ENCODE results near the gene HLCS.

The HLCS gene

GRCh38 chr21:36854391-36854790 lies 112.1 kb downstream of the HLCS start:
- Histone ChIP-seq H3K27me3 (replicated peaks; ENCODE audit: insufficient read depth, low read length) (no peaks in the 10 kb centered on the region), H3K4me3 (ENCODE audit: low read length) (no peak overlapping the region), H3K4me2 (ENCODE audit: low read depth, low read length) (no peak overlapping the region), H3K36me3 (replicated peaks; ENCODE audit: insufficient read depth, low read length) (no peaks in the 10 kb centered on the region), H3F3A (ENCODE audit: insufficient read depth, low read length) (no peaks in the 10 kb centered on the region), H3K9me2 (replicated peaks; ENCODE audit: insufficient read depth, low read length) (no peaks in the 10 kb centered on the region), H3K79me2 (ENCODE audit: low read length) (no peaks in the 10 kb centered on the region), H4K20me1 (ENCODE audit: insufficient read depth, low read length) (no peaks in the 10 kb centered on the region), H3K9me3 (replicated peaks; ENCODE audit: insufficient read depth, low read length) (no peaks in the 10 kb centered on the region), H2AFZ (ENCODE audit: low read length) (no peak overlapping the region), H3K4me1 (ENCODE audit: low read length) (no peaks in the 10 kb centered on the region), H3K9ac (ENCODE audit: low read length) (no peak overlapping the region), H3K27ac (ENCODE audit: low read length) (no peak overlapping the region)
- TF ChIP-seq CTCF (IDR thresholded peaks at IDR 0.05; ENCODE audit: low read length) (peak; percentile 43), EZH2 (optimal IDR thresholded peaks at IDR 0.05; ENCODE audit: low read depth, low read length) (no peak)
- peak; percentile 23 for DNase-seq

GRCh38 chr21:36852864-36853263 lies 113.6 kb downstream of the HLCS start:
- H3K27ac ChIP-seq (ENCODE audit: low read length), result no peak overlapping the region
- H3K9me3 ChIP-seq (replicated peaks; ENCODE audit: insufficient read depth, low read length), result no peaks in the 10 kb centered on the region
- DNase-seq, result no peak
- no peaks in the 10 kb centered on the region for H3K36me3 ChIP-seq (replicated peaks; ENCODE audit: insufficient read depth, low read length)
- no peaks in the 10 kb centered on the region for H3K4me1 ChIP-seq (ENCODE audit: low read length)
- no peak for TF ChIP-seq EZH2phosphoT487 (IDR thresholded peaks at IDR 0.05; ENCODE audit: low read length)
- no peak for TF ChIP-seq CTCF (IDR thresholded peaks at IDR 0.05; ENCODE audit: low read length)
- TF ChIP-seq EZH2 (optimal IDR thresholded peaks at IDR 0.05; ENCODE audit: low read depth, low read length), result no peak
- H2AFZ ChIP-seq (ENCODE audit: low read length), result no peak overlapping the region
- H3K9ac ChIP-seq (ENCODE audit: low read length), result no peak overlapping the region
- no peak overlapping the region for H3K4me3 ChIP-seq (ENCODE audit: low read length)
- no peaks in the 10 kb centered on the region for H3K79me2 ChIP-seq (ENCODE audit: low read length)
- H3F3A ChIP-seq (ENCODE audit: insufficient read depth, low read length), result no peaks in the 10 kb centered on the region
- H3K9me2 ChIP-seq (replicated peaks; ENCODE audit: insufficient read depth, low read length), result no peaks in the 10 kb centered on the region
- H4K20me1 ChIP-seq (ENCODE audit: insufficient read depth, low read length), result no peaks in the 10 kb centered on the region
- H3K27me3 ChIP-seq (replicated peaks; ENCODE audit: insufficient read depth, low read length), result no peaks in the 10 kb centered on the region
- no peak overlapping the region for H3K4me2 ChIP-seq (ENCODE audit: low read depth, low read length)

GRCh38 chr21:36852293-36852692 lies 114.2 kb downstream of the HLCS start:
- TF ChIP-seq CTCF (IDR thresholded peaks at IDR 0.05; ENCODE audit: low read length), result no peak
- no peak for TF ChIP-seq EZH2phosphoT487 (IDR thresholded peaks at IDR 0.05; ENCODE audit: low read length)
- no peak for TF ChIP-seq EZH2 (optimal IDR thresholded peaks at IDR 0.05; ENCODE audit: low read depth, low read length)
- Histone ChIP-seq H3K27me3 (replicated peaks; ENCODE audit: insufficient read depth, low read length) (no peaks in the 10 kb centered on the region), H4K20me1 (ENCODE audit: insufficient read depth, low read length) (no peaks in the 10 kb centered on the region), H3K4me1 (ENCODE audit: low read length) (no peaks in the 10 kb centered on the region), H3K4me3 (ENCODE audit: low read length) (no peak overlapping the region), H2AFZ (ENCODE audit: low read length) (no peak overlapping the region), H3K9me2 (replicated peaks; ENCODE audit: insufficient read depth, low read length) (no peaks in the 10 kb centered on the region), H3K9ac (ENCODE audit: low read length) (no peak overlapping the region), H3F3A (ENCODE audit: insufficient read depth, low read length) (no peaks in the 10 kb centered on the region), H3K4me2 (ENCODE audit: low read depth, low read length) (no peak overlapping the region), H3K79me2 (ENCODE audit: low read length) (no peaks in the 10 kb centered on the region), H3K27ac (ENCODE audit: low read length) (no peak overlapping the region), H3K36me3 (replicated peaks; ENCODE audit: insufficient read depth, low read length) (no peaks in the 10 kb centered on the region), H3K9me3 (replicated peaks; ENCODE audit: insufficient read depth, low read length) (no peaks in the 10 kb centered on the region)
- no peak for DNase-seq
